NCI-H2171 (cell line): Measurements from ENCODE around the gene KCNJ6.
"Not testable (repeated sequence)": the region's sequence is repeated elsewhere in the genome, so short reads cannot be mapped to it uniquely, and the experiment has no call there.

Experiments used
- DNase-seq: peaks from one replicate; lab custom pipeline; 2025; lab: John Stamatoyannopoulos, UW

Gene KCNJ6

DNA sequence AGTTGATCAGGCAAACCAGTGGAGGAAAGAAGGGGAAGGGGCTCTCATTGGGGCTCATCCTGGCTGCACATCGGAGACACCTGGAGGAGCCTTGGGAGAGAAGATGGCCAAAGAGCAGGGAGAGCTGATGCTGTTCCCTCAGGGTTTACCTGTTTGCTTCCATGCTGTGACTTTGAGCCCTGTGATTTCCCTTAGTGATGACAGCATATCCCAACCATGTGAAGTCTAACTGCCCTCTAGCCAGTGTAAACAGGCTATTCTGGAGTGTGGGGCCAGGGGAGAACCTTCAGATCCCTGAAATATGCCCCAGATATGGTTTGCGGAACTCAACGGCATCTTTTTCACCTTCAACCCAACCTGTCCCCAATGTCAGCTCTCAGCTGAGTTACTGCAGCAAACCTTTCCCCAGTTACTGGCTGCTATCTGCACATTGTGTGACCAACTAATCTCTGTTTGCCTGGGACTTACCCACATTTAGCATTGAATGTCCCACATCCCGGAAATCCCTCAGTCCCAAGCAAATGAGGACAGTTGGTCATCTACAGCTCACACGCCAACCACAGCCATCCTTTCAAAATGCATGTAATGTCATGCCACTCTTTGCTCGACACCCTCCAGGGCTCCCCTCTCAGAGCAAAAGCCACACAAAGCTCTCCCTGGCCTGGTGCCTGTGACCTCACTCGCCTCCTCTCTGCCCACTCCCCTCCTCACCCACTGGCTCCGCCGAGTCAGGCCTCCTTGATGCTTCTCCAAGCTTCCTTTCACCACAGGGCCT is 242.3 kb downstream of the KCNJ6 start:
- DNase-seq: no peak

DNA sequence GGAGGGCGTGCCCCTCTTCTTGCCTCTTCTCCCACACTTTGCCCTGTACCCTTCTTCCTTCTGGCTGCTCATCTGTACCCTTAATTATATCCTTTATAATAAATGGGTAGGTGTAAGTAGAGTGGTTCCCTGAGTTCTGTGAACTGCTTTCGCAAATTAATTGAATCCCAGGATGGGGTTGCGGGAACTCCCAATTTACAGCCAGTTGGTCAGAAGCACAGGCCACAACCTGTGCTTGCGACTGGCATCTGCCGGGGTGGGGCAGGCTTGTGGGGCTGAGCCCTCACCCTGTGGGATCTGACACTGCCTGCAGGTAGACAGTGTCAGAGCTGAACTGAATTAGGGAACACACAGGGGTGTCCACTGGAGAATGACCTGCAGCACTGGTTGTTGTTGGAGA is 244.9 kb downstream of the KCNJ6 start:
- no peak for DNase-seq

DNA sequence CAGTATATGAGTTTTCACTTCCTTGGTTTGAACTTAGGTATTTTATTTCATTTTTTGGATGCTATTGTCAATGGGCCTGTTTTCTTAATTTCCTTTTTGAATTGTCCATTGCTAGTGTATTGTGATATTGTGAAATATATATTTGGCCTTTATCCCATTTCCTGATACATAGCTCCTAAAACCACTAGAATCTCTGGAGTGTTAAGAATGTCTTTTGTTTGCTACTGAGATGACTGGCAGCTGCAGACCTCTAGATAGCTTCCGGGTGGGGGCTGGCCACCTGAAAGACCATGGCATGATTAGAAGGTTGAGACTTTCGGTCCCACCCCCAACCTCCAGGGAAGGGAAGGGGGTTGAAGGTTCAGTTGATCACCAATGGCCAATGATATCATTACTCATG is 245.4 kb downstream of the KCNJ6 start:
- no peak for DNase-seq

DNA sequence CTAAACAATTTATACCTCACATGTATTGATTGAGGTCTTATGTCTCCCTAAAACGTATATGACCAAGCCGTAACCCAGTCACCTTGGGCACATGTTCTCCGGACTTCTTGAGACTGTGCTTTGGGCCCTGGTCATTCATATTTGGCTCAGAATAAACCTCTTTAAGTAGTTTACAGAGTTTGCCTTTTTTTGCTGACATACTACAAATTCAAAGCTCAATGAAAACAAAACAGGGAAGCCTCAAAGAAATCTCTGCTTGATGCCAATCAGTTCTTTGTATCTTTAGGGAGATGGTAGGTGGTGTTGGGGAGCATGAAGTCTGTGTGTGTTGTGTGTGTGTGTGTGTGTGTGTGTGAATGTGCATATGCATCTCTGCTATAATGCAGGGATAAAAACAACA is 247.0 kb downstream of the KCNJ6 start:
- DNase-seq: no peak

DNA sequence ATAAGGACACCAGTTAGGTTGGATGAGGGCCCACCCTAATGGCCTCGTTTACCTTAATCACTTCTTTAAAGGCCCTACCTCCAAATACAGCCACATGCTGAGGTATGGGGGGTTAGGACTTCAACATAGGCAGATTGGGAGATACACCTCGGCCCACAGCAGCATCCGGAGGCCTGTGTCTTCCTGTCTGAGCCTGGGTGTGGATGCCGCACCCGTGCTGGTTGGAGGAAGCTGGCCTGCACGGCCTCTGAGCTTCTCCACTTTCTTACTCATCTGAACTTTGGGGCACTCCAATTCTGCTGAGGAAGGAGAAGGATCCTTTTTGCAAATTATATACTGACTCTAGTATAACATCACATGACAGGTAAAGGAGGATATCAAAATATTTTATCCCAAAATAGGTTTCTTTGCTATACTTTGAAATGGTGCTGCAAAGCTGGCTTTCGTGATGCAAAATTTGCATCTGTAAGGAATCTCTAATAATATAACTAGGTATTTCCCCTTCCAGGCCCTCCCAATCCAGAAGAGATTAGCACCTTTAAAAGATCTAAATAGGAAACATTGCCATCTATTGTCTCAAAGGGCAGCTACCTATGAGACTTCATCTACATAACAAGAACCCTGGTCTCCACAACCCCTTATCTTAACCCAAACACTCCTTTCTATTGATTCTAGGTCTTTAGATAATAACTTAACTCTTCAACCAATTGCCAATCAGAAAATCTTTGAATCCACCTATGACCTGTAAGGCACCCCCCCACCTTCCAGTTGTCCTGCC is 247.6 kb downstream of the KCNJ6 start:
- no peak for DNase-seq

DNA sequence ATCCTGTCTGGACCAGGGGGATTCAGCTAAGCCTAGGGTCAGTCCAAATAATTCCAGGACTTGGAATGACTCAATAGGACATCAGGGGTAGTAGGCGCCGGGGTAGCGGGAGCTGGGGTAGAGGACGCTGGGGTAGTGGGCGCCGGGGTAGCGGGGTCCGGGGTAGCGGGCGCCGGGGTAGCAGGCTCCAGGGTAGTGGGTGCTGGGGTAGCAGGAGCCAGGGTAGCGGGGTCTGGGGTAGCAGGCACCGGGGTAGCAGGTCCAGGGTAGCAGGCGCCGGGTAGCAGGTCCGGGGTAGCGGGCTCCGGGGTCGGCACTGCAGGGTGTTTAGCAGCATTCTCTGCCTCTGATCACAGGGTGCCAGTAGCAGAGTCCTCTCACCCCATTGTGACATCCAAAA is 248.9 kb downstream of the KCNJ6 start:
- DNase-seq: no peak

DNA sequence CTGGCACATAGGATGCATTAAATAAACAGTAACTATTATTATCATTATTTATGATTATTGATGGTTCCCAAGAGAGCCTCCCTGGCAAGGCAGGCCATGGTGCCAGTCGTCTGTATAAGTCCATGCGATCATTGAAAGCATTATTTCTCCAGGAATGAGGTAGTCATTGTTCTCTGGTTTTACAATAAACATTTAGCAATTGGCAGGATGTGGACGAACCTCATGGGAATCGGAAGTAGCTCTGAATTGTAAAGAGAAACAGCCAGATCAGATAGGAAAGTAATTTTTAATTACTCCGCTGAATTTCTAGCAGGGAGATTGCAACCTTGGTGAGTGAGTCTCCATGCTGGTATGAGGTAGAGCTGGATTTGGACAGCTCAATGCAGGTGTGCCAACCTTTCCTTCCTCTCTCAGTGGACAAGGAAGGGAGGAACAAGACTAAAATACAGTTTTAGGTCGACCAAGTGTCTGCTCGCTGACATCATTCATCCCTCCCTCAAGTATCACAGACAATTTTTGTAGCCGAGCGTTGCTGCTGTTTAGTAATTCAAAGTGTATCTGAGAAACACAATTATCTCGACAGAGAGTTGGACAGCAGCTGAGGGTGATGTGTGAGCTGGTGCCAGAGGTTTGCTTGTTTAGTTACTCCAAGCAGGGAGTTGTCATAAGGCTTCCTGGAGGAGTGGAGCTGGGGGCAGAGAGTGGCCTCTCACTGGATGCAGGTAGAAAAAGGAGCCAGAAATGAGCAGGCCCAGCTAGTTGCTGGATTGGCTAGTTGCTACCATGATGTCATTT is 250.8 kb downstream of the KCNJ6 start:
- DNase-seq: no peak

DNA sequence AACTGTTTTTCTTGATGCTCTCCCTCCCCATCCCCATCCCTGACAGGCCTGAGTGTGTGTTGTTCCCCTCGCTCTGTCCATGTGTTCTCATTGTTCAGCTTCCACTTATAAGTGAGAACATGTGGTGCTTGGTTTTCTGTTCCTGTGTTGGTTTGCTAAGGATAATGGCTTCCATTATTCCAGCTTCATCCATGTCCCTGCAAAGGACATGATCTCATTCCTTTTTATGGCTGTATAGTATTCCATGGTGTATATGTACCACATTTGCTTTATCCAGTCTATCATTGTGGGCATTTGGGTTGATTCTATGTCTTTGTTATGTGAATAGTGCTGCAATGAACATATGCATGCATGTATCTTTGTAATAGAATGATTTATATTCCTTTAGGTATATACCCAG is 254.0 kb downstream of the KCNJ6 start:
- not testable (repeated sequence) for DNase-seq

DNA sequence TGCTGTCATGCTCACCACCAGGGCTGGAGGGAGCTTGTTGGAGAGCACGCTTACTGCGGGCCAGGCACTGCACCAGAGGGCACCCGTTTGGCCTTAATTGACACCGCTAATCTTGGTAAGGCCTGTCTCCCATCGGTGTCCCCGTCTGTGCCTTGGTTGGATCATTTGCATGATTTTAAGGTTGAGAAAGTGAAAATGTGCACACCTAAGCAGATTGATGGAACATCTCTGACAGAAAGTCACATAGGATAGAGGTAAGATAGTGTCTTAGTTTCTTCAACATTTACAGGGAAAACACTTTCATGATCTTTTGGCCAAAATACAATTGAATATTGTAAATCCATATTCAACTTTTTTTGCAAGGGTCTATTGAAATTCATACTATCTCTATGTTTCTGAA is 255.5 kb downstream of the KCNJ6 start:
- no peak for DNase-seq

DNA sequence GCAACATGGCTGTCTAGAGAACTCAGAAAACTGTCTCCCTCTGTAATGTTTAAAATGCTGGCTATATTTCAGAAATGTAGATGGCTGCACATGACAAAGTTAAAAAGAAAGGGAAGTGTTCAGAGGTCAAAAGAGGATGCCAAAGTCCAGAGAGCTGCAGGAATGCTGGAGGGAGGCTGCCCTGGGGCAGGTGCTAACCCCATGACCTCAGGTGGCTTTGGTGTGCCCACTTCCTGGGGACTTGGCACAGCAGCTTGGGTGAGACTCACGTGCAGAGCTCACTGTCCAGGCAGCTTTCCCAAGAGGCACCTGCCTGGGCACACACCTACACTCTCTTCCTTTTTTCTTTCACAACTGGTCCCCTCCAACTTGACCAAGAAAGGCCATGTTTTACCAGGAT is 256.4 kb downstream of the KCNJ6 start:
- DNase-seq: no peak

DNA sequence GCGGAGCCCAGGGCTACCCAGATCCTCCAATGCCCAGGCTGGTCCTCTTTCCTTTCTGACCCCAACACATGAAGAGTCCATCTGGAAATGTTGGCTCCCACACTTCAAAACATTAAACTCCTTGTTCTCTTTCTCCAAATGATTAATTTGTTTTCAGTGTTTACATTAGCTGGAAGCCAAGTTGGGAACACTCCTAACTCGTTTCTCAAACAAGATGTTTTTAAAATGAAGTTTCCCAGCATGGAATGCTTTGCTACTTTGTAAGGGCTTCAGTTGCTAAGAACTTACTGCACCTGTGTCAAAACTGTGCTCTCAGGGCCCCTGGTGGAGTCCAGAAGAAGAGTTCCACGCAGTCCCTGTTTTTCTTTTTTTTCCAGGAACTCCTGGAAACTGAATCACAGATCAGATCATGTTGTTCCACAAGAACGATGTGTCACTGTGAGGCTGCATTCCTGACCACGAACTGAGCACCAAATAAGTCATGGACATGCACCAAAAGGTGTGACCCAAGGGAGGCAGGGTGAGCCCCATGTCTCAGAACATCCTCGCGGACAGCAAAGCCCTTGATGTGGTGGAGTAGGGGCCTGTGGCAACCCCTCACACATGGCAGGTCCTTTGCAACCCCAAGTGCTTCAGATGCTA is 257.3 kb downstream of the KCNJ6 start:
- DNase-seq: no peak

DNA sequence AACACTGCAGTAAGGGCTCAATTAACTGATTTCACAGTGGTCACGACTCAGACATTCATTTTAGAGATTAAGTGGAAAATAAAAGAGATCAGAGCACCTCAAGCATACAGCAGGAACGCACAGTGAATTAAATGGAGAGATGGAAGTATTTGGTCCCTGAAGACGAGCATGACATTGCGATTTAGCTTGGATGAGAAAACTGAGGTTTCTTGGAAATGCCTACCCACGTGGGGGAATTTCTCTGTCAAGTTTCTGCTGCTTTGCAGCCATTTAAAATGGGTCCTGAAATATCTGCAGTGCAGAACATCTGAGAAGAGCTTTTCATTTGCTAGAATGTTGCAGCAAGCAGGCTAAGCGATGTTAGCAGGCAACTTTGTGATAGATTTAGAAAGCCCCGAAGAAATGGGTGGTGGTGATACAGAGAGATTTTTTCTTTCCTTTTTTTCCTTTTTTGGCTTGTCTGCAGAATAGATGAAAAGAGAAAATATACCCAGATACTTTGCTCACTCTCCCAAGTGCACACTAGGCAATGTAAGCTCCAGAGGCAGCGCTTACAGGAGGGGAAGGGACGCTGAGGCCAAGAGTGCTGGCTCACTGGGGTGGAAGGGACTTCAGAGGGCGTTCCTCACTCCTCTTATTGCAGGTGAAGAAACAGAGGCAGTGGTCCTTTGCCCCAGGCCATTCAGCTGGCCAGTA is 258.0 kb downstream of the KCNJ6 start:
- no peak for DNase-seq

DNA sequence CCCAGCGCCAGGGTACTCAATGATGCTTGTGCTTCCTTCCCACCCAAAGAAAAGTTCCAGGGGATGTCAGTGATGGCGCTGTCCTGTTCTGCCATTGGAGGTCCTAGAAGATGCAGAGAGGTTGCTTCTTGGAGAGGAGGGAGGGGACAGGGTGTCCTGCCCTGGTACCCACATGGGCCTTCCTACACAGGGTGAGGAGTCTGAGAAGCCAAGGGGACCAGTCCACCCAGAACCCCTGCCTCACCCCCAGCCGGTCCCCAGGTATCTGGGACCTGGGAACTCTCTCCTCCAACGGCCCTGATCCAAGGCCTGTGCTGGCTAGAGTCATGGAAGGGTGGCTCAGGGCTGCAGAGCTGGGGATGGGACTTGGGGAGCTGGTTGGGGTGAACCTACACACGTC is 259.4 kb downstream of the KCNJ6 start:
- DNase-seq: no peak

DNA sequence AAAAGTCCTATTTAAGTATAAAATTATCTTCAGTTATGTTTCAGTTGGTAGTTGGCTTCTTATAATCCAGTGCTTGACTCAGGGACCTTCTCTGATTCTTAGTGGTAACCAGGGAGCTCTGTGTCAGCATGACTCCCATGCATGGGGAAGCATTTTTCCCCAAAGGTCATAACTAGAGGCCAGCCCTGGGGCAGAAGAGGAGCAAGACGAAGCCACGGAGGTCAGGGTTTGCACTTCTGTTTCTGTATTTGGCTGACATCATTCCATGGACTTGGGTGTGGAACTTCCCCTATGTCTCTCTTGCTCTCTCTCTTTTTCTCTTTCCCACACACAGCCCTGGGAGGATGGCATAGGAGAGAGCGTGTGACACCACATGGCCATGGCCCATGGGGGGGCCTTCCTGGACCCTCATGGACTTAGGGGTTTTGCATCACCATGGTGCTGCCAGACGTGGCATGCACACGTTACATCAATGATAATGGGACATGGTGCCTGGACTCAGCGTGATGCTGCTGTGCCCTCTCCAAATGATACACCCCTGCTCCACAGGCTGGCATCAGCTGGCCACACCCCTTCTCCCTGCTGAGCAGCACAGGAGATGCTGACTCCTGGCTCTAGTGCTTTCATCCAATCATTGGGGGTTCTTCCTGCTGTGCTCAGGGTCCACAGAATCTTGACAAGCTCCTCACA is 260.5 kb downstream of the KCNJ6 start:
- no peak for DNase-seq

DNA sequence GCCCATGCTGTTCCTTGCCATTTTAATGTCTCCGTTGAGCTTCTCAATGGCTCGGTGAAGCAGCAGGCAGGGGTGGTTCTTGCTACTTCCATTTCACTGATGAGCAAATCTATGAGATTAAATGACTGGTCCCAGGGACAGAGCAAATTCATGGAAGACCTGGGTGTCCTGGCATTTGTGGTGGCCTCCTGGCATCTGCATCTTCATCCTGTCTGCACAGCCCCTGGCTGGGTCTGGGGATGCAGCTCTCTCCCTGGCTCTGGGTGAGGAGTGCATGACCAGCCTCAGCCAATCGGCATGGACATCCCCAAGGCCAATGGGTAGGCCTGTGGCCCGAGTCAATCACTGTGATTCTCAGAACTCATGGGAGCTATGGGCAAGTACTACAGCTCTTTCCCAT is 261.7 kb downstream of the KCNJ6 start:
- DNase-seq: no peak

DNA sequence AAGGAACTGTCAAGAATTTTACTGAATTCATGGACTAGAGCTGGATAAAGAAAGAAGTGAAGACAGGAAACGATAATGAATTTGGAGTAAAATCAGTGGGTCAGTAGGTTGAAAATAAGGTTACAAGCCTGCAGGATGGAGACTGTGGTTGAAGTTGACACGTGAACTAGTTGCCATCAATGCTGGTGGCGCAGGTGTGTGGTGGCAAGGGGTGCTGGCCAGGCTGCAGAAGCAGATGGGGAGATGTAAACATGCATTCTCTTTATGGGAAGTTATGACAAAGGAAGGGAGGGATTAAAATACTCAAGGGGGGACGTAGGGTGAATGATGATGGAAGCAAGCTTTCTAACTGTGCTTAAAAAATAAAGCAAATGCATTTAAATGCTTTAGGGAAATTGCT is 263.1 kb downstream of the KCNJ6 start:
- DNase-seq: no peak

DNA sequence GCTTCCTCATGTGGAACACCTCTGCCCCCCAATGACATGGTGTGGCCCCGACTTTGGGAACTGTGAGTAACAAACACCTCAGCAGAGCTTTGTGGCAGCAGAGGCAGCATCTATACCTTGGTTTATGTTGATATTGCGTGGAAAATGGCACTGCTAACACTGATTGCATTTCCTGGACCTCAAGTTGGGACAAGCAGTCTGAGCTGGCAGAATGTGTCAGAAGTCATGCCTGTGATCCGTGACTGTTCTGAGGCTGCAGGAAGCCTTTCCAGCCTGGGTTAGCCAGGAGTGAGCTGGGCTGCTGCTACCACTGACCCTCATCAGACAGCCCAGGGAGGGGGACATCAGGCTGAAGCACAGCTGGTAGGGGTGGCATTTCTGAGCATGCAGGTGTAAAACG is 268.5 kb downstream of the KCNJ6 start:
- DNase-seq: no peak

DNA sequence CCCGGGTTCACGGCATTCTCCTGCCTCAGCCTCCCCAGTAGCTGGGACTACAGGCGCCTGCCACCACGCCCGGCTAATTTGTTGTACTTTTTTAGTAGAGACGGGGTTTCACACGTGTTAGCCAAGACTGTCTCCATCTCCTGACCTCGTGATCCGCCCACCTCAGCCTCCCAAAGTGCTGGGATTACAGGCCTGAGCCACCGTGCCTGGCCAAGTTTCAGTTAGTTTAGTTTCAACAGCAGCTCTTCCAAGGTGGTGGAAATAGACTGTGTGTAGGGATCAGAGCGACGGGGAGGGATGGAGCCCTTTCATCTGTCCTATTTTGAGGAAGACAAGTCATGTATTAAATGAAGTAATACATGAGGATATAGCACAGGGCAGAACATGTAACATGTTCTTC is 269.5 kb downstream of the KCNJ6 start:
- DNase-seq: not testable (repeated sequence)

DNA sequence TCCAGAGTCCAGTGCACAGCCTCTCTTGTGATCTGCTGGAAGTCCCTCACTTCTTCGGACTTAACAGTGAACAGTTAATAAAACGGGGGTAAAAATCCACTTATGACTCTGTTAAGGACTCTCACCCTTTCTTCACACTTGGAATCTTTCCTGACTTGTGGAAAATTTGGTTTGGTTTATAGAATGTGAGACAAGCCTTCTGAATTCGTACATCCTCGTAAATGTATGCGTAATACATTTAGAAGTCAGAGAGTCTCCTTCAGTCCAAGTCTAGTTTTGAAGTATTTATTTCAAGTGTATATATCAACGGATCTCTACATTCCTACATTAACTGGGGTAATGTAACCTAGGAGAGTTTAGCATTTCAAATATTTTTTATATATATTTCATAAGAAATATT is 270.4 kb downstream of the KCNJ6 start:
- no peak for DNase-seq

DNA sequence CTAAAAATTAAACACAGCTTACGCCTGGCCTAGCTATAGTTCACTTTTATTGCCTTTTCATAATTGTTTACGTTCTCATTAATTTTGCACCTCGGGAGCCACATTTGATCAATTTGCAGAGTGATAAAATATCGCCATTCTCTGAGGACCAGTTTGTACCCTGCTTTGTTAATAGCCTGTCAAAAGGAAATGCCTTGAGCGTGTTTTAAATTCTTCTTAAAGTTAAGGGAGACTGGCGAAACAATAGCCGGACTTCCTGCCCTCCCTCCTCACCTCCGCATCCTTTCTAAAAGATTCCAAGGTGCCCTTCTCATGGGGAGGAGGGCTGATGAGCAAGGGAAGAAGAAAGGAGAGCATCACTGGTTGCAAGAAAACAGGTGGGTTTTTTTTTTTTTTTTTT is 271.6 kb downstream of the KCNJ6 start:
- no peak for DNase-seq

DNA sequence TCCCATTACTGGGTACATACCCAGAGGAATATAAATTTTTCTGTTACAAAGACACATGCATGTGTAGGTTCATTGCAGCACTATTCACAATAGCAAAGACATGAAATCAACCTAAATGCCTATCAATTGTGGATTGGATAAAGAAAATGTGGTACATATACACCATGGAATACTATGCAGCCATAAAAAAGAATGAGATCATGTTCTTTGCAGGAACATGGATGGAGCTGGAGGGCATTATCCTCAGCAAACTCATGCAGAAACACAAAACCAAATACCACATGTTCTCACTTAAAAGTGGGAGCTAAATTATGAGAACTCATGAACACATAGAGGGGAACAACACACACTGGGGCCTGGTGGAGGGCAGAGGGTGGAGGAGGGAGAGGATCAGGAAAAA is 272.4 kb downstream of the KCNJ6 start:
- not testable (repeated sequence) for DNase-seq
